ENCODE measurements around the gene CKS1B. TPM values are rescaled to one million over a fixed set of nuclear protein-coding genes. Genes with fewer than 3 reads are reported as not detected.

The CKS1B gene
- total and polyA plus RNA-seq, 4 donors, result 32.4 to 57.9 (median 44.4) TPM

DNA sequence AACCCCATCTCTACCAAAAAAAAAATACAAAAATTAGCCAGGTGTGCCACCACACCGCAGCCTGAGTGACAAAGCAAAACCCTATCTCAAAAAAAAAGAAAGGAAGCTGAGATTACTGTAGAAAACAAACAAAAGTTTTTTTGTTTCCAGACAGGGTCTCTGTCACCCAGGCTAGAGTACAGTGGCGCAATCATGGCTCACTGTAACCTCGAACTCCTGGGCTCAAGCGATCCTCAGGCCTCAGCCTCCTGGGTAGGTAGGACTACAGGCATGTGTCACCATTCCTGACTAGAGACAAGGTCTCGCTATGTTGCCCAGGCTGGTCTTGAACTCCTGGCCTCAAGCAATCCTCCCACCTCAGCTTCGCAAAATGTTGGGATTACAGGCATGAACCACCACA, 10.1 kb upstream of the CKS1B start:
- TF ChIP-seq EGR1 (IDR thresholded peaks at IDR 0.05; ENCODE audit: low read depth in 2 of 2), result no peak
- TF ChIP-seq SP1 (IDR thresholded peaks at IDR 0.05), result no peak
- no peak for TF ChIP-seq CTCF (IDR thresholded peaks at IDR 0.05; ENCODE audit: low read depth, low read length, missing input control)
- no peak for TF ChIP-seq NR2F2 (IDR thresholded peaks at IDR 0.05)
- no peaks in the 10 kb centered on the region for H3K27me3 ChIP-seq (ENCODE audit: control insufficient read depth in 4 of 4, insufficient read depth in 4 of 4, low read length in 3 of 4)
- H3K4me3 ChIP-seq (ENCODE audit: low read depth in 1 of 3, low read length in 3 of 3), result no peak overlapping the region
- H3K4me1 ChIP-seq (ENCODE audit: control insufficient read depth in 4 of 4, insufficient read depth in 4 of 4, low read length in 3 of 4), result peaks cover 2 to 41% (median 24%) of the 10 kb centered on the region in 4 donors
- no peaks in the 10 kb centered on the region for H3K9me3 ChIP-seq (ENCODE audit: control insufficient read depth in 4 of 4, low read length in 3 of 4)
- no peak overlapping the region for H3K9ac ChIP-seq (ENCODE audit: low read depth in 1 of 2, low read length in 2 of 2)
- peak overlapping the region in 1 of 2 donors; percentile 33 for H3K27ac ChIP-seq (ENCODE audit: low read depth in 1 of 2, low read length in 2 of 2)
- H3K36me3 ChIP-seq (ENCODE audit: control insufficient read depth in 4 of 4, insufficient read depth in 3 of 4, low read depth in 1 of 4, low read length in 3 of 4), result peaks cover 7 to 50% (median 35%) of the 10 kb centered on the region in 4 donors
- 92% methylated on average over 6 of the region's 6 CpGs for WGBS
- DNase-seq (ENCODE audit: low spot score), result no peak

GRCh38 chr1:154966111-154966510, 8.4 kb upstream of the CKS1B start:
- DNase-seq (ENCODE audit: low spot score), result no peak
- Histone ChIP-seq H3K27ac (ENCODE audit: low read depth in 1 of 2, low read length in 2 of 2) (no peak overlapping the region), H3K9me3 (ENCODE audit: control insufficient read depth in 4 of 4, low read length in 3 of 4) (no peaks in the 10 kb centered on the region), H3K27me3 (ENCODE audit: control insufficient read depth in 4 of 4, insufficient read depth in 4 of 4, low read length in 3 of 4) (no peaks in the 10 kb centered on the region), H3K4me1 (ENCODE audit: control insufficient read depth in 4 of 4, insufficient read depth in 4 of 4, low read length in 3 of 4) (peaks cover 9 to 46% (median 23%) of the 10 kb centered on the region in 4 donors), H3K9ac (ENCODE audit: low read depth in 1 of 2, low read length in 2 of 2) (no peak overlapping the region), H3K36me3 (ENCODE audit: control insufficient read depth in 4 of 4, insufficient read depth in 3 of 4, low read depth in 1 of 4, low read length in 3 of 4) (peaks cover 7 to 48% (median 35%) of the 10 kb centered on the region in 4 donors), H3K4me3 (ENCODE audit: low read depth in 1 of 3, low read length in 3 of 3) (no peak overlapping the region)
- TF ChIP-seq SP1 (IDR thresholded peaks at IDR 0.05), result no peak
- no peak for TF ChIP-seq YY1 (IDR thresholded peaks at IDR 0.05)
- no peak for TF ChIP-seq HNF4G (IDR thresholded peaks at IDR 0.05)
- TF ChIP-seq ATF3 (IDR thresholded peaks at IDR 0.05), result no peak
- no peak for TF ChIP-seq RAD21 (IDR thresholded peaks at IDR 0.05)
- no peak for TF ChIP-seq HNF4A (conservative IDR thresholded peaks at IDR 0.05)
- TF ChIP-seq FOXA1 (IDR thresholded peaks at IDR 0.05), result no peak
- 92% methylated on average over 7 of the region's 7 CpGs for WGBS

DNA sequence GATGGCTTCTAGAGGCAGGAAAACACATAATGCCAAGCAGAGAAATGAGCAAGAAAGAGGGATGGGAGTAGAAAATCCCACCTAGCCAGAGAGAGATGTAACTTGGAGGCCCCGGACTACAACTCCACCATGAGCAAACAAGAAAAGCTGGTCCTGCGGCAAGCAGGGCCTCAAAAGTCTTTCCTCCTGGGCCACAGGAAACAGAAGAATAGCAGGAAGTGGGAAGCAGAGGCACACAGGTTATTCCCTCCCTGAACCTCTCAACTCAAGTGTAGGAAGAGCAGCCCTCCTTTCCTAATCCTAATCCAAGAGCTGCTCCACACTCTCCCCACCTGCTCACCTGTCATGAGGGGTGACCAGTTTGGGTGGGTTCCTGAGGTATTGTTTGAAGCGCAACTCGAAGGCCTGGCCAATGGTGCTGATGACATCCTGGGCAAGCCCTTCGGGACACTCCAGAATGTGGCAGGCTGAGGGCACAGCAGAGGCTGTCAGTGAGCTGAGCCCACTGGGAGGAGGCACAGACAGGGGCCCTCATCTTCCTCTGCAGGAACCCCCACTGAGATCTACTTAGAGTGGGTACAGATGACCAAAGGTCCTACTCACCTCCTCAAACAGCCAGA, 7.0 kb upstream of the CKS1B start:
- WGBS, result 85% methylated on average over 5 of the region's 5 CpGs
- TF ChIP-seq RXRA (IDR thresholded peaks at IDR 0.05), result no peak
- TF ChIP-seq ATF3 (IDR thresholded peaks at IDR 0.05), result no peak
- TF ChIP-seq FOXA2 (IDR thresholded peaks at IDR 0.05), result no peak
- TF ChIP-seq MAX (IDR thresholded peaks at IDR 0.05), result no peak
- no peak for TF ChIP-seq JUND (IDR thresholded peaks at IDR 0.05)
- no peak for TF ChIP-seq ZBTB33 (IDR thresholded peaks at IDR 0.05)
- TF ChIP-seq GABPA (IDR thresholded peaks at IDR 0.05 in 1 of 2, conservative IDR thresholded peaks at IDR 0.05 in 1 of 2), result no peak
- no peak for TF ChIP-seq SP1 (IDR thresholded peaks at IDR 0.05)
- no peak for TF ChIP-seq HNF4A (conservative IDR thresholded peaks at IDR 0.05)
- TF ChIP-seq FOXA1 (IDR thresholded peaks at IDR 0.05), result no peak
- TF ChIP-seq CTCF (IDR thresholded peaks at IDR 0.05; ENCODE audit: low read depth, low read length, missing input control), result no peak
- Histone ChIP-seq H3K36me3 (ENCODE audit: control insufficient read depth in 4 of 4, insufficient read depth in 3 of 4, low read depth in 1 of 4, low read length in 3 of 4) (peaks cover 7 to 48% (median 35%) of the 10 kb centered on the region in 4 donors), H3K9ac (ENCODE audit: low read depth in 1 of 2, low read length in 2 of 2) (no peak overlapping the region), H3K9me3 (ENCODE audit: control insufficient read depth in 4 of 4, low read length in 3 of 4) (no peaks in the 10 kb centered on the region), H3K4me3 (ENCODE audit: low read depth in 1 of 3, low read length in 3 of 3) (no peak overlapping the region), H3K4me1 (ENCODE audit: control insufficient read depth in 4 of 4, insufficient read depth in 4 of 4, low read length in 3 of 4) (peaks cover 13 to 53% (median 30%) of the 10 kb centered on the region in 4 donors), H3K27ac (ENCODE audit: low read depth in 1 of 2, low read length in 2 of 2) (peak overlapping the region in 1 of 2 donors; percentile 2), H3K27me3 (ENCODE audit: control insufficient read depth in 4 of 4, insufficient read depth in 4 of 4, low read length in 3 of 4) (no peaks in the 10 kb centered on the region)
- no peak for DNase-seq (ENCODE audit: low spot score)
